Keratinocyte (primary cell): ENCODE results near the gene WNT7B.

Experiments used
- CTCF ChIP-seq, 3 experiments: IDR thresholded peaks in 1 of 3; conservative IDR thresholded peaks in 1 of 3; optimal IDR thresholded peaks in 1 of 3; 2 replicates in 2 of 3; 3 replicates in 1 of 3; pipeline versions ENCODE3 to v1.5.1; 2011; ENCODE audit warnings: low read length in 3 of 3, mild to moderate bottlenecking in 3 of 3, moderate library complexity in 2 of 3, control low read depth in 1 of 3, inconsistent platforms in 1 of 3; ENCODE audit not compliant: insufficient read depth in 2 of 3; ENCODE audit errors: extremely low read depth in 1 of 3
- EZH2 ChIP-seq: IDR thresholded peaks from one replicate; pipeline ENCODE4 v1.6.1; 2012; ENCODE audit warnings: inconsistent platforms, mild to moderate bottlenecking, low read length, moderate library complexity

- TF ChIP-seq CTCF (optimal IDR thresholded peaks at IDR 0.05 in 1 of 3, IDR thresholded peaks at IDR 0.05 in 1 of 3, conservative IDR thresholded peaks at IDR 0.05 in 1 of 3; ENCODE audit: extremely low read depth in 1 of 3, insufficient read depth in 2 of 3, low read length in 3 of 3) (no peak), EZH2 (no peak)
Observed at GRCh38 chr22:45910928-45911467, 66.0 kb downstream of the WNT7B start.
